Stimulated activated CD4-positive, alpha-beta T cell treated with anti-CD3 and anti-CD28 coated beads, Interleukin-12 subunit alpha, Interleukin-12 subunit beta, amount 100 ng/mL, for 24 hours (primary cell): ENCODE measurements around the gene CCN6.
A peak's percentile ranks its signal among the peaks of the same experiment; 100 is the strongest.
"Not testable (repeated sequence)": the region's sequence is repeated elsewhere in the genome, so short reads cannot be mapped to it uniquely, and the experiment has no call there.

Source experiments
- DNase-seq, 2 experiments: peaks; one replicate each; pipeline ENCODE4 v3.0.0-alpha.2; 2020; ENCODE audit warnings: low read depth in 2 of 2

CCN6 gene

DNA sequence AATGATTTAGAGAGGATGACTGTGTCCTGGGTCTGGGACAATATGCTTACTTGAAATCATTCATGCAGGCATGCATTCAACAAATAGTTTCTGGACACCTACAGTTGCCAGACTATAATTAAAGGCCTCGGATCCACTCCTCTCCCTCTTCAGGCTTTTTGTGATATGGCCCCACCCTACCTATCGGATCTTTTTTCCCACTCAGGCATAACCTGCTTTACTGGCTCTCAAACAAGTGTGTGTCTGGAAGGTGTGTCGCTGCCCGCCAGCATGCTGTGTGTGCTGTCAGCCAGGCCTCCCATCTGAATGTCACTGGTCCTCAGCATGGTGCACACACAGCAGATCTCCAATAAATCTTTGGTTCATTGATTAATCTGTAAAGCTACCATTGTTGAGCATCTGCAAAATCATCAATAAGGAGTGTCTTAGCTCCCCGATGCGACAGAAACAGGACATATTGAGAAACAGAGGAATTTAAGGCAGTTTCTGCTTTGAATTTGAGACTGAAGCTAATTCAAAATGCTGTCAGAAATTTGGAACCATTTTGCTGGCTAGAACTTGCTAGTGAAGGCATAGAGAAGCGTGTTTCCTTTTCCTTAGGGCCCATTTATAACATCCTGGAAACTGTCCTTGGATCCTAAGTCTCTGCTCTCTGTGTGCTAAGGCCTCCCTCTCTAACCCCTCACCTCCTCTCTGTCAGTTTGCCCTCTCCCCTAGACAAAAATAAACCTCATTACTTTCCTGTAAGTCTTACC is 23.5 kb upstream of the CCN6 start:
- no peak for DNase-seq

DNA sequence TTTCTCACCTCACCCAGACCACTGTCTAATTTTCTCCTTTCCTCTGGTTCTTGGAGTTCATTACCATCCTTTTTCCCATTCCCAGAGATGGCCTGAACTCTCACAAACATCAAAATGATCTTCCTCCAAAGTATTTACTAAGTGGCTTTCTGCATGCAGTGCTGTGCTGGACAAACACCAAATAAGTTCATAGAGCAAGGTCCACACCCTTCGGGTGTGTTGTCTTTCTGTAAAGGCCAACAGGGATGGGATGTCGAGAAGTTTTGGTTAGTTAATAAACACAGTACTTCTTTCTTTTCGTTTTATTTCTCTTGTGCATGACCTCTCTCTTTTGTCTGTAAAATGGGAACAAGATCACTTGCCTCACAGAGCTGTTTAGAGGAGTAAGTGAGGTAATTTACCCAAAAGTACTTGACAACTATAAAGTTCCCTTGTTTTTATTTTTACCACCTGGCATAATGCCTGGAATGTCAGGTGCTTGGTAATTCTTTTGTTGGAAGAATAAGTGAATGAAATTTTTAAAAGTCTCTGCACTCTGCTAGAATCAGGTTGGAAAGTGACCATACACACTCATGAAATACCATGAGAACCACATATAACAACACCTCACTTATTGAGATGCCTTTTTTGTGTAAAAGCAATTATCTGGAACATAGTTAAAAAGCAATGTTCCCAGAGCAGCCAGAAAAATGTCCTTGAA is 22.8 kb upstream of the CCN6 start:
- DNase-seq, result no peak

DNA sequence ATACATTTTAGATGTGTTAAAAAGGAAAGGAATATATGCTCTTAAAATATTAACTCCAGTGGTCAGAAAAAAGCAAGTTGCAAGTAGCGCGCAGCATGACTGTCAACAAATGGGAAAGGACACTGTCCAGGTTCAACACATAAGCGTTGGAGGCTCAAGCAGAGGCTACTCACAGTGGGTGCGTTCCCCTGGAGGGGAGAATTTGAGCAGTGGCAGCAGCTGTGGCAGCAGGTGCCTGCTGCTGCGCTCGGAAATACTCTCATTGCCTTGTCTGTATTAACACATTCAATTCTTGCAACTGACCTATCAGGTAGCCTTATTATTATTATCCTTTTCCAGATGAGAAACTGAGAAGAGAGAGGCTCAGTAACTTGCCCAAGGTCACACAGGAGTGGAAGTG is 21.9 kb upstream of the CCN6 start:
- no peak for DNase-seq

DNA sequence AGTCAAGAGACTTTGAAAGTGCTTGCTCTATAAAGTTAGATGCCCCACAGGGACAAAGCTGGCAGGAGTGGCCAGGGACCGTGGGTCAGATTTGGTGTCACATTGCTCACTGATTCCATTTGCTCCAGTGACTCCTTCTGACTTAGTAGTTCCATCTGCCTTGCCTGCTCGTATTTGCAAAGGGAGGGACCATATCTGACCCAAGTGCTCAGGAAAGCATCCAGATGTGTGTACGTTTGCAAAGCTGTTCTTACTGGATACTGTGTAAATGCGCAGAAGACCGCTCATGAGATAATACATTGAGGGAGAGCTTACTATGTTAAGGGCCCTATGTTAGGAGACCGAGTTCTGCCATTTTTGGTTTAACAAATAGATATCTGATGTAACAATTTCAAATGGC is 21.2 kb upstream of the CCN6 start:
- DNase-seq, result no peak

DNA sequence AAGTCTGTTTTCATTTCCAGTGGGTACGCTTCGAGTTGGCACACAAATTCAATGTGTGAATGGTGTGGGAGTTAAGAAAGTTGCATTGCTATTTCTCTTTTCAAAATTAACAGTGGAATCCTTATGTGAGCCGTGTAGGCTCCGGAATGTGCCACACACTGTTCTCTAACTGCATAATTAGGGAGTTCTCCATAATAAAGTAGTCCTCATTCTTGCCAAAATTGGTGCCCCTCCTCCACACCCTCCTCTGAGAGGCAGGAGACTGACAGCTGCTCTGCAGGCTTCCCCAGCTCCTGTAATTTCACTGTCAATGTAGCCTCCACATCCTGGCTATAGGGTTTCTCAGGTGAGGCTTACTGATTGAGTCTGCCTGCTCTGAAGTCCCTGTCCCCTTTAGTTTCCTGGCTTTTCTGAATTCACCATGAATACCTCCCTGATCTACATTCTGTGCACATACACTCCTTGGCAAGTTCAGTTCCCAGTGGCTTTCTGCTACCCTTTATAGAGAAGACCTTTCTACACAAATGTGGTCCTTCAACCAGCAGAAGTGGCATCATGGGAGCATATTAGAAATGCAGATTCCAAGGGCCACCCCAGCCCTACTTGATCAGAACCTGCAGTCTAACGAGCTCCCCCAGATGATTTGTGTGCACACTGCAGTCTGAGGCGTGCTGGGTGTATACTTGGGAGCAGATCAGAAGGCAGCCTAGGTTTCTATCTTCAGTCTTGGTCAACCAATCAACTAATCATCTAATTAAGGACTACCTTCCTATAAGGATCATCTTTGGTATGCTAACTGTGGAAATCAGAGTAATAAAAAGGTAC is 19.9 kb upstream of the CCN6 start:
- DNase-seq, result no peak

DNA sequence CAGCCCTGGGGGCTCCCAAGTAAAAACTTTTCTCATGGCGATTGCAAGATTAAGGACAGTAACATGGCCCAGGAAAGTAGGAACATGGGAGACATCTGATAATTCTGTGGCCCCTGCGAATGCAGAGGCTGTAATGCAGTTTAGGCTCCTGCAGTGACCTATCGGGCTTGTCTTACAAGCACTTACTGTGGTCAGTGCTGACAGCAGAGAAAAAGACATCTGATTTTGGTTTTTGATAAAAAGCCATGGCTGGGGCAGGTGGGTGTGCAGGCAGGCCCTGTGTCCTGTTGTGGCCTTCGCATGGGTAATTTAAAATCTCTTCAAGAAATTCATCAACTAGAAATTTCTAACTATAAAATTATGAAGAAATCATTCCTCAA is 19.3 kb upstream of the CCN6 start:
- no peak for DNase-seq

DNA sequence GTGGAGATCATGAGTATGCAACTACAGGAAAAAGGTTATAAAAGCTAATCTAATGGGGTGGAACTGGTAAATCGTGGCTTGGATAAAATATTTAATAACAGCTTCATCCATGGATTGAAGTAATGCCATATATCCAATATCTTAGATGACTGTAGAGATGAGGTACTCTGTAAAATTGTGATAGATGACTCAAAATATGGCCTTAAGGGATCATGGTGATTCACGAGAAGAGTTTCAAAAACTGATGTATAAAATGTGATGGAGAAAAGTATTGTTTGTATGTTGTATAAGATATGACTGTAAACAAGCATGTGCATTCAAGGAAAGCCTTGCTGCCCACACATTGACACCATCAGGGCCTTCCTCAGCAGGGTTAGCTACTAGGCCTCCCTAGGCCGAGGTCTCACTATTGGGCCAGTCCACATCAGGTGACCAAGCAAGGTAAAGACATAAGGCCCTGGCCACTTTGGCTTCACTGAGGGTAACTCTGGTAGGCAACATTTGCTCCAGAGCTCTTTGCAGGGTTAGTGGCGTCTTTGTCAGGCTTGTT is 17.7 kb upstream of the CCN6 start:
- no peak for DNase-seq

DNA sequence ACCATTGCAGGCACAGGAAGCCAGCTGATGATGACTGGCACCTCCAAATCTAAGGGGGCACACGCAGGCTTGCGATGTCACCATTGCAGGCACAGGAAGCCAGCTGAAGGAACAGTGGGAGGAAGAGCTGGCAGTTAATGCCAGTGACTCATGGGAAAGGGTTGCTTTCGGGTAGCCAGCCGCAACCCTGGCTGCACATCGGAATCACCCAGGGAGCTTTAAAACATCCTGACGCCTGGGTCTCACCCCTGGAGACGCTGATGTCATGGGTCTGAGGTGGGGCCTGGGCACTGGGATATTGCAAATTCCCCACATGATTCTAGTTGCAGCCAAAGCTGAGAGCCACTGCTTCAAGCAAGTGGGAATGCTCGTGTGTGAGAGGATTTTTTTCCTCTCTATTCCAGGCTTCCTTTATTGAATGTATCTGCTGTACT is 16.1 kb upstream of the CCN6 start:
- DNase-seq, result no peak

DNA sequence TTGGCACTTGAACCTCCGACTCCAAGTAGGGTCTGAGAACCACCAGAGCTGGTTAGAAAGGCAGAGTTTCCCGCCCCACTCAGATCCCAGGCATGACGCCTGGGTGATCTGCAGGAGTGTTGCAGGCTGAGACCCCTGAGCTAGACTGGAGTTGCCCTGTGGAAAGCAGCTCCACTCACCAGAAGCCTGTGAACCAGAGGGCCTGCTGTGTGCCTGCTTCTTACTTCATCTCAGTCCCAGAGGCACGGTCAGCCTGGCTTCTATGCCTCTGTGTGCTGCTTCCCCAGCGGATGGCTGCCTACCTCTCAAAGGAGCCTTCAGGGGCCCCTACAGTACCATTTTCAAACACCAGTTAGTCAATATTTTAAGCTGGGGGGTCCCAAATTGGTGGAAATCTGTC is 15.6 kb upstream of the CCN6 start:
- no peak for DNase-seq

DNA sequence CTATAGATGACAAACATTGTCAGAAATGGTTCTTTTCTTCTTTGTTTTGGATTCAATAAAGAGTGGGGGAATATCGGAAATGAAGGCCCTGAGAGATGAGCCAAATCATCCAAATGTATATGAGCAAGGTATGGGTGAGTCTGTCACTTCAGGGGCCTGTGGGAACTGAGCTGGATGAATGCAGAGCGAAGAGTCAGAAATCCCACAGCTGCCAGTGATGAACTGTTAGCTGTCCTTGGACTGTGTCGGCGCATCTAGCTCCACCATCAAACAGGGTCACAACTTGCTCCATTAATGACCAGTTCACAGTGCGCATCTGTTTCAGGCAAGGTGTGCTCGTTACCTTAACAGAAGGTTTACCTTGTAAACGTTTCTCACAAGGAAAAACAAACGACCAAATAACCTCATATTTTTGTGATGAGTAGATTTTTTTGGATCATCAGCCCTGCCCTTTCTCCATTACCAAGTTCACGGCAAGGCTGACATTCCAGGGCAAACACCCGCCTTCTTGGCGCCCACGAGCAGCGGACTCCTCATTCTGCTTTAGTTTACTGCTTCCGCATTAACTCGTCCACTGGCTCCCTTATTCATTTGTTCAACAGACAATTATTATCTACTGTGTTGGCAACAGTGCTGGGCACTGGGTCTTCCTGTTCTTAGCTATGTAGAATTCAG is 15.0 kb upstream of the CCN6 start:
- DNase-seq, result no peak

DNA sequence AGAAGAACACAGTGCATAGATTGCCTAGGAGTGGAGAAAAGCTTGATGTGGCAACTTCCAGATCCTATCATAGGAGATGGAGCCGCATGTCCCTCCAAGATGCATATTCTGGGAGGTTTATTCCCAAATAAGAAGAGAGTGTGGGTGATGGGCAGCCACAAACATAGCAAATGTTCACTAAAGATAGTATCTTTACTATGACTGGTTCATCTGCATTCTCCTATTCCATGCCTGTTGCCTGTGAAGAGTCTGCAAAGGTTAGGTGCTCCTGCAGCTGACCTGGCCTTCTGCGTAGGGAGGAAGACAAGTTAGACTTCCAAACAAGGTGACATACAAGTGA is 14.5 kb upstream of the CCN6 start:
- no peak for DNase-seq

DNA sequence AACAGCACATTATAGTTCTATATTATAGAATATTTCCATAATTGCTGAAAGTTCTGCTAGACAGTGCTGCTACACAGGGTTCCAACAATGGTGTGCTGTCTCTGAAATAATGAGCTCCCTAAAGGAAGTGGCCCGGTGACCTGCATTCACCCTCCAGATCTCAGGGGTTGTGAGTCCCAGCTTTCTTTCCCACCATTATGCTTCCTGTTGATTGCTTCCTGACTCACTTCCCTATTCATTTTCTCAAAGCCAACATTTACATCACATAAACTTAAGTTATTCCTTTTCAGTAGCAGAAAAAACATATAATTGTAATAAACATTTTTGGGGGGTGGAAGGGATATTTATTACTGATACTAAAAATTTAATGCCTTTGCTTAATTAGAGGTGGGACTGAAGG is 12.9 kb upstream of the CCN6 start:
- DNase-seq, result no peak

DNA sequence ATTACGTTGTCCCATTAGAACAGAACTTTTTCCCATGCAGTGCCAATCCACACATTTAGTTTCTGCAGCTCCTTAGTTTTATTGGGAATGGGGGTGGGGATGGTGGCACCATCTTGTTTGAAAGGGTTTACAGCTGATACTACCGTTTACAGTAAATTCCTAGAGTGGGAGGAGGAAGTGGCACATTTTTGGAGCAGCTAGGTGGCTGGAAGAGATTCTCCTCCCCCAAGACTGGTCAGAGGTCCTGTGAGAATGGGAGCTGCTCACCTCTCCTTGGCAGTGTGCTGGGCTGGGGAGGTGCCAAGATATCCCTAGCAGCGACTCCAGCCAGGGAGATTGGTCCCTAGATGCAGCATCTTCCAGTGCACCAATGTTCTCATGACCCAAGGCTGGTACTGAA is 12.4 kb upstream of the CCN6 start:
- DNase-seq, result no peak

DNA sequence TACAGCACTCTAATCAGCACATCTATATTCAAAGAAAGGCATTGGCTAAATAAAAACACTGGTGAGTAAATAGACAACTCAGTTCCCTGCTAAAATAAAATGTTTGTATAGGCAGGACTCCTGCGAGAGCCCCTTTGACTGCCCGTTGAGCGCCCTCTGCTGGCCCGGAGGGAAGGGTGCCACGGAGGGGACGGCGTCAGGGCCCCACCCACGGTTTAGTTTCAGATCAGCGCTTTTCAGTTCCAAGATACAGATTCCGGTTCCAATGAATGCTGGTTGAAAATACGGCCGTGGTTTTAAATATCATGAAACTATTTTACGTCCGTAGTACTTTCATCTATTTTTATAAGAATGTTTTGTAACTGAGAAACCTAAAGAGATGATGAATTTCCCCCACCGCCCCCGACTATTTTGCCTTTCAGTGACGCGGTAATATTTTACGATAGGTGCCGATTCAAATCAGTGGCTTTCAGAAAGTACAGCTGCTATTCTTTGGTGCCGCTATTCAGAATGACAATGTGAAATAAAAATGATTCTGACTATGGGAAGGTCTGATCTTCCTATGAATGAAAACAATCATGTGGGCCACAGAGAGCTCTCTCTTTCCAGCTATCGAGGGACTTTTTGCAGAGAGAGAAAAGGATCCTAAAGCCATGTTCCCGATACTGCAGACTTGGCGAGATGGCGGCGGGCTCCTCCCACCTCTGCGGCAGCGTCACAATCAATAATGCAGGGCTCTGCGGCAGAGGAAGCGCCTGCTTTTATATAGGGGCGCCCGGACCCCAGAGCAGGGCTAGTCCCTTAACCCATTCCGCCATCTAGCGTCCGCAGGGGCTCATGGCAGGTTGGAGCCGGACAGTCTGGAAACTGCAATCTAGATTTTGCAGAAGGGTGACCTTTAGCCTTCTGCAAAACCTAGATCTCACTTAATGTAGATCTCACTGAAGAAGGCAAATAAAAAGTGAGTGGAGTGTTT is 10.6 kb upstream of the CCN6 start:
- peak; percentile 79 to 92 for DNase-seq

DNA sequence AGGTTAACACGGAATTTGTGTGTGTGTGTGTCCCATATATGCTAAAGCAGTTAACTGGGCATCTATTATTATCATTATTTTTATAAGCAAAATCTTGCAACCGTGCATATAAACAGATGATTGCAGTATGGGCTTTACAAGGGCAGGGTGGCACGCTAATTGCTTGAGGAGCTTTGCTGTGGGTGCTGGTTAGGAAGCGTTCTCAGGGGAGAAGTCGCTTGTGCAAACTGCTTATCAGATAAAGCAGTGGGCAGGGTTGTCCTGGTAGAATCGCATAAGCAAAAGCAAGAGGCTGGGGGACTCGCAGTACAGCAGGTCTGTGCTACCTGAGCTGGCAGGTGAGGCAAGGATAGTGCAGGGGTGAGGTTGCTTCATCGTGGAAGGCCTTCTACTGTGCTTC is 9.7 kb upstream of the CCN6 start:
- no peak for DNase-seq

DNA sequence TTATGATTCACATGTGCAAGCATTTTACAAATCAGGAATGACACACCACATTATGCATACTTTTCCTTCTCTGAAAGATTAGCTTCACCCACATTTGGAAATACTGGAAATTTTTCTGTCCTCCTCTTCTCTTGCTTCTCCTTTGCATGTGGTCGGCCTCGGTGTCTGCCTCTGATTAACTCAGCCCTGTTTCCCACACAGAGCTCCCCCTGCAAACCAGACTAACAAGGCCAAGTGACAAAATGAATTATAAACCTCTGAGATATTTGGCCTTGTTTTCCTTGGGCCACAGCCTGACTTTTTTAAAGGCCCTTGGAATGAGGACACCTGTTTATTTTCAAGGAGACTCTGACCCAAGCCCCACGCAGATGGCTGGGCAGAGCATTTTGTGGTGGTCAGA is 9.0 kb upstream of the CCN6 start:
- no peak for DNase-seq

DNA sequence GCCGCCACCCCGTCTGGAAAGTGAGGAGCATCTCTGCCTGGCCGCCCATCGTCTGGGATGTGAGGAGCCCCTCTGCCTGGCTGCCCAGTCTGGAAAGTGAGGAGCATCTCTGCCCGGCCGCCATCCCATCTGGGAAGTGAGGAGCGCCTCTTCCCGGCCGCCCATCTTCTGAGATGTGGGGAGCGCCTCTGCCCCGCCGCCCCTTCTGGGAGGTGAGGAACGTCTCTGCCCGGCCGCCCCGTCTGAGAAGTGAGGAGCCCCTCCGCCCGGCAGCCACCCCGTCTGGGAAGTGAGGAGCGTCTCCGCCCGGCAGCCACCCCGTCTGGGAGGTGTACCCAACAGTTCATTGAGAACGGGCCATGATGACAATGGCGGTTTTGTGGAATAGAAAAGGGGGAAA is 6.4 kb upstream of the CCN6 start:
- DNase-seq, result not testable (repeated sequence)

DNA sequence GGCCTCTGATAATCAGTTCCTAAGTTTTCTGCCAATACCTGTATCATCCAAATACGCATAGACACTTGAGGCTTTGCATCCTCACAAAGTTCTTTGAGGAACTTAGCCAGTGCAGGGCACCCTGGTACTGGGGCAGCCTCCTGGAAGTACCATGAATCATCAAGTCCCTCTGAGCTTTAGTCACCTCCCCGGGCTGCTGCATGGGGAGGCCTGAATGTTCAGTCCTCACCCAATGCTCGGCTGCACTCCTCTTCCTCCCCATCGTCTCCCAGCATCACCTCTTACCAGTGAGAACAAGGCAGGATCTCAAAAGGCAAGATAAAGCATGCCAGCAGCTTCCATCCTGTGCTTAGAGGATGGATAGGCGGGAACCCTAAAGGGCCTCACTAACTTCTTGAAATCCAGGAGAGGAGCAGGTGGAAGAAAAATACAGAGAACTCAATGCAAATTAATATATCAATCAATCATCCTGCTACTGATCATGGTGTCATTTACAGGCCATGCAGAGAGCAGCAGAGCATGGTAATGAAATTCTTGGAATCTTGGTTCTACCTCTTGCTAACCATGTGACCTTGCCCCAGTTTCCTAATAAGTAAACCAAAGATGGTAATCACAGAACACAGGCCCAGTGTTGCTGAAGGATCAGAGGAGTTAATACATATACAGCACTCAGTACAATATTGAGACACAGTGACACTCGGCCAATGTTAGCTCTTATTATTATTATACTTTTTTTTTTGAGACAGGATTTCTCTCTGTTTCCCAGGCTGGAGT is 4.7 kb upstream of the CCN6 start:
- no peak for DNase-seq

DNA sequence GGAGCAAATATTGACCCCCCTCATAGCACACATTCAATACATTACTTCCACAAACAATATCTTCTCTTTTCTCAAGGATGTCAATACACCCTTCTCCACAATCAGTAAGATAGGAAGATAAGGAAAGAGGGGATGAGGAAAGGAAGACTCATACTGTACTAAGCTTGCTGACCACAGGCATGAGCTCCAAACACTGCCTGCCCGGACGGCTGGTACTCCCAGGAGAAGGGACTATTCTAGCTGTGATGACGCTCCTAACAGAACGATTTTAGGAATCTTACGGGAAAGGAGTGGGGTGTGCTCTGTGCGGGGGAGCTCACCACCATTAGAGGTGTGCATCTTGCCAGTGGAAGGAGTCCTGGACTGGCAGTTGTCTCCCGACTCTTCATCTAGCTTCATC is 3.9 kb upstream of the CCN6 start:
- DNase-seq, result no peak

DNA sequence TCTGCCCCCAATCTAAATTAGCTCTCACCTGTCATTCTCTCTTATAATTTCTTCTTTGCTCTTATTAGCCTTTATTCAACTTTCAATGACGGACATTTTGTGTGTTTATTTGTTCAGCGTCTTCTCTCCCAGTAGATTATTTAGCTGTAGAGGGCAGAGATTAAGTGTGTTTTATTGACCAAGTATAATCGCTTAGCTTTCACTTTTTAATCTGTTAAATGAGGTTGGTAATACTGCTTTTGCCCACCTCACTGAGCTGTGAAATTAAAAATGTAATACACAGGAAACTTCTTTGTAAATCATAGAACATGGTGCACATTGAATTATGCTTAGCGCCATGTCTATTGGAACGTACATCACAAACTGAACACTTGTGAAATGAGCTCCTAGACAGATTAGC is 3.5 kb upstream of the CCN6 start:
- no peak for DNase-seq
